M059J (cell line): ENCODE results near the gene KCTD20. TPM values are rescaled to one million over a fixed set of nuclear protein-coding genes. Genes with fewer than 3 reads are reported as not detected.

ENCODE experiments used
- DNase-seq: peaks from one replicate; pipeline ENCODE4 v3.0.0-alpha.2; 2012; ENCODE audit warnings: low read depth
- total RNA-seq: library from RNA; depleted of rRNA; stranded (reverse); fragments of >200 nt; shearing (Covaris generic); gene quantifications from 2 replicates; pipeline ENCODE4 v1.2.3, GENCODE V29; 2014

Gene KCTD20
- total RNA-seq, 1 experiment from 2014 or later: 82.9 TPM

GRCh38 chr6:36492621-36493020 lies 49.8 kb downstream of the KCTD20 start:
- no peak for DNase-seq

- no peak for DNase-seq
Measured at GRCh38 chr6:36493319-36493718, 50.5 kb downstream of the KCTD20 start.

- no peak for DNase-seq
Measured at GRCh38 chr6:36493859-36494258, 51.1 kb downstream of the KCTD20 start.

GRCh38 chr6:36495086-36495485 lies 52.3 kb downstream of the KCTD20 start:
- no peak for DNase-seq

- DNase-seq: peak; percentile 17
Measured at GRCh38 chr6:36499918-36500317, 57.1 kb downstream of the KCTD20 start.

- DNase-seq: no peak
Measured at GRCh38 chr6:36501686-36502085, 58.9 kb downstream of the KCTD20 start.

GRCh38 chr6:36504181-36504580 lies 61.4 kb downstream of the KCTD20 start:
- DNase-seq: no peak

GRCh38 chr6:36504982-36505381 lies 62.2 kb downstream of the KCTD20 start:
- no peak for DNase-seq

GRCh38 chr6:36505744-36506534 lies 63.1 kb downstream of the KCTD20 start:
- no peak for DNase-seq

GRCh38 chr6:36506611-36507010 lies 63.8 kb downstream of the KCTD20 start:
- DNase-seq: no peak

GRCh38 chr6:36508532-36508931 lies 65.7 kb downstream of the KCTD20 start:
- DNase-seq: no peak

GRCh38 chr6:36510365-36510764 lies 67.6 kb downstream of the KCTD20 start:
- DNase-seq: no peak

- no peak for DNase-seq
Measured at GRCh38 chr6:36514554-36515456, 72.0 kb downstream of the KCTD20 start.

- DNase-seq: no peak
Measured at GRCh38 chr6:36515844-36516243, 73.0 kb downstream of the KCTD20 start.

- no peak for DNase-seq
Measured at GRCh38 chr6:36516559-36516958, 73.8 kb downstream of the KCTD20 start.

GRCh38 chr6:36516988-36517387 lies 74.2 kb downstream of the KCTD20 start:
- DNase-seq: no peak

GRCh38 chr6:36517408-36517807 lies 74.6 kb downstream of the KCTD20 start:
- no peak for DNase-seq

- DNase-seq: no peak
Measured at GRCh38 chr6:36519352-36519751, 76.6 kb downstream of the KCTD20 start.

GRCh38 chr6:36523451-36523850 lies 80.7 kb downstream of the KCTD20 start:
- DNase-seq: no peak

- DNase-seq: no peak
Measured at GRCh38 chr6:36523936-36524499, 81.2 kb downstream of the KCTD20 start.

GRCh38 chr6:36524871-36525270 lies 82.1 kb downstream of the KCTD20 start:
- DNase-seq: no peak

GRCh38 chr6:36525346-36525745 lies 82.5 kb downstream of the KCTD20 start:
- no peak for DNase-seq

GRCh38 chr6:36526066-36526465 lies 83.3 kb downstream of the KCTD20 start:
- DNase-seq: no peak
